Skin of body (tissue), 3 donors: ENCODE results near the gene GPC1. TPM values are rescaled to one million over a fixed set of nuclear protein-coding genes. Genes with fewer than 3 reads are reported as not detected.

ENCODE experiments used
- DNase-seq: peaks from one replicate; lab custom pipeline; 2025; lab: John Stamatoyannopoulos, UW
- small RNA-seq: library from RNA; depleted of rRNA; stranded (forward); fragments of <200 nt; gene quantifications from one replicate; pipeline ENCODE3, GENCODE V24; 2014; ENCODE audit warnings: low replicate concordance
- total RNA-seq: library from RNA; depleted of rRNA; stranded (reverse); fragments of >200 nt; gene quantifications from one replicate; pipeline ENCODE4 v1.2.3, GENCODE V29; 2014

GPC1 gene
- total RNA-seq, 1 donor from 2014 or later = 25.4 TPM

DNA sequence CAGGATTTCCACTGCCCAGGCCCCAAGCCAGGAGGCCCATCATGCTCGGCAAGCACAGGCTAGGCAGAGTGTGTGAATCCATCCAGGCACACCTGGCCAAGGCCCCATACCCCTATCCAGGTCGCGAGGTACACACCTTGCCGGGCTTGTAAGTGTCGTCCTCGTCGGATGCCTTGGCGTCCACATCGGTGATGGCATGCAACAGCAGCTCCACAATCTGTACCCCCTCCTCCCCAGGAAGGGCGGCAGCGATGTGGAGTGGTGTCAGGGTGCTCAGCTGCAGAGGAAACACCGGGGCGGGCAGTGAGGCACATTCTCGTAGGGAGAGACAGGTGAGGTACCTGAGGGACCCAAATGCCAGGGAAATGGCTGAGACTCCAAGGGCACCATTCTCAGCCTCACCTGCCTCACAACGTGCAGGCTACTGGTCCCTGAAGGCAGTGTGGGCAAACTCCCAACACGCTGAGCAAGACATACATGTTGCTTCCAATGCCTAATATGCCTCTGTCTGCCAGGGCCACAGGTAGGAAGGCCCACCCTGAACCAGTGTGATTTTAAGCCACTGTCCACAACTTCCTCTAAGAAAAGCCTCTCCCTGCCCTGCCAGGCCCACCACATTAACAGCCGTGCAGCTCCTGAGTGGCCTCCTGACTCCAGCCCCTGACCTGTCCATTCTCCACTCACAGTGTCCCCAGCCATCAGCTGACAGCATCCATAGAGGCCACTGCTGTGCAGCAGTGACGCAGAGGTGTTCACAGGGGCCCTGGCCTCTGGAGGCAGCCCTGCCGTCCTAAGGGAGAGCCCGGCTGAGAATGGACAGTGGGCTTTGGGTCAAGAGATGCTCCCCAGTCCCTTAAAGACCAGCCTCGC is 77.4 kb downstream of the GPC1 start:
- no peak for DNase-seq

DNA sequence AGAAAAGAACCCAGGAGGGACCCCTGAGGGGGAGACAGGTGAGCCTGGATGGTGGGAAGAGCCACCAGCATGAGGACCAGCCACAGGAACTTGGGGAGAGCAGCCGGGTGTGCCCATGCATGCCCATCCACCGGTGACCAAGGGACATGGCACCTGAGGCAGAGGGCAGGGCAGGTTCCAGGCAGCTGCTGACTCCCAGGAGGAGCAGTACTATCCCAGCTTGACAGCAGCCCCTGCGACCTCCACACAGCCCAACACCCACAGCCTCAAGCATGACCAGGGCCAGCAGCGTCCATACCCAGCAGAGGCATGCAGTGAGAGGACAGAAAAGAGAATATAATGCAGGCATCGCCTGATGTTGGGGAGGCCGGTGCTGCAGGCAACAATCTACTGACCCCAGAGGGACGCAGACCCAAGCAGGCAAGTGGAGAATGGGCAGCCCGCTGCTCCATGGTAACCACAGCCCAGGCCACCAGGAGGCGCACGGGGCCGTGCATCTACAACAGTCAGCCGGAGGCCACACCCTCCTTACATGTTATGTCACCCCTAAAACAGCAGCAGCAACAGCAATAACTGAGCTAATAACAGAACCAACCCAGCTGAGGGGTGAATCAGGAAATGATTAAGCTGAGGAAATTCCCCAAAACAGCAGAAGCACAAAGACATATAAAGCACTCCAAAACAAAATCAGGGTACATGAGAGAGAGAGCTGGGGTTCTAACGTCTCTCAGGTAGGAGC is 78.3 kb downstream of the GPC1 start:
- DNase-seq = no peak

DNA sequence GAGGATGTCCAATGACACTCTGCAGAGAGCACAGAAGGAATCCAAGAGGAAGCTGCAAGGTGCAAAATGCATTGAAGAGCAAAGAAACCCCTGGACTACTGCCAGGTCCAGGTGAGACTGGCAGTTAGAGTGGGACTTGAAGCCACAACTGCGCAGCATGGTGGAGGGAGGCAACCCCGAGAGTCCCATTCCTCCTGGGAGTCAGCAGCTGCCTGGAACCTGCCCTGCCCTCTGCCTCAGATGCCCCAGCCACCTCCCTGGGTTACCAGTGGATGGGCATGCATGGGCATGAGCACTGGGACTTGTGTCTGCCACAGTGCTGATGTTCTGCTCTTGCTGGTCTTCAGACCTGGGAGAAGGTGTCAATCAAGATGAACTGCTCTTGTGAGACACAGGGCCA is 79.2 kb downstream of the GPC1 start:
- DNase-seq = no peak

DNA sequence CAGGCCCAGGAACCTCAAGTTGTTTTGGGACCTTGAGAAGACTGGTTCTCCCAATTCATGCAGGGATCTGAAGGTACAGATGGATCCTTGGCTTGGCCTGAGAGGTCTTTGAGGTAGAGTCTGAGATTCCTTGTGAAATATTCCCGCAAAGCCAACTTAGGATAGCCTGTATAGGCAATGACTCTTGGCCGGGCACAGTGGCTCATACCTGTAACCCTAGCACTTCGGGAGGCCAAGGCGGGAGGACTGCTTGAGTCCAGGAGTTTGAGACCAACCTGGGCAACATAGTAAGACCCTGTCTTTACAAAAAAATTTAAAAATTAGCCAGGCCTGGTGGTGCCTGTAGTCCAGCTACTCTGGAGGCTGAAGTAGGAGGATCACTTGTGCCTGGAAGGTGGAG is 81.9 kb downstream of the GPC1 start:
- DNase-seq = no peak

Small RNA genes lying within 50 kb of the gene (small RNA-seq; reads per million reads assigned to genes)
- 135 reads per million, percentile 97 among the genes with 10 or more reads in this experiment for gene MIR149

Other genes with a start within 250 kb of the GPC1 start
- 7.6 TPM for gene ANKMY1, start 122.3 kb downstream of the GPC1 start, total RNA-seq
- gene DUSP28, start 124.7 kb downstream of the GPC1 start, total RNA-seq = 2.4 TPM
- 12.0 TPM for gene RNPEPL1, start 132.8 kb downstream of the GPC1 start, total RNA-seq
- gene CAPN10, start 151.1 kb downstream of the GPC1 start, total RNA-seq = 10.9 TPM
- 0.99 TPM for gene GPR35, start 189.8 kb downstream of the GPC1 start, total RNA-seq
- gene AQP12B, start 247.2 kb downstream of the GPC1 start, total RNA-seq = not detected